IMR-90 (cell line): ENCODE data around the gene CNNM3. TPM values are rescaled to one million over a fixed set of nuclear protein-coding genes. Genes with fewer than 3 reads are reported as not detected.
A peak's percentile ranks its signal among the peaks of the same experiment; 100 is the strongest.

Experiments used
- ATAC-seq: fragments of 200-7000 bp; cut with Tn5 transposase; 2 replicates; pipeline ENCODE4 v1.9.1; 2020; ENCODE audit warnings: low read depth, mild to moderate bottlenecking, moderate library complexity
- BruUV-seq: library from RNA; stranded (reverse); fragments of 400-500 nt; replicated peaks from 2 replicates; lab custom pipeline; 2021; lab: Mats Ljungman, UMichigan
- CTCF ChIA-PET: fragments of 300-600 bp; formaldehyde crosslinking; extraction: SDS; loops from one replicate; lab custom pipeline; 2021; ENCODE audit warnings: antibody characterized with exemption; lab: Yijun Ruan, JAX
- POLR2A ChIA-PET: fragments of 300-600 bp; sonication (Branson Sonifier 250); formaldehyde crosslinking; loops from one replicate; lab custom pipeline; 2022; ENCODE audit warnings: antibody characterized with exemption; ENCODE audit not compliant: unreplicated experiment; lab: Charles Lee
- DNase-seq: peaks from one replicate; pipeline ENCODE4 v3.0.0; 2013
- H2AFZ ChIP-seq: replicated peaks from 2 replicates; pipeline ENCODE3; 2013; ENCODE audit warnings: low read length, mild to moderate bottlenecking; ENCODE audit not compliant: poor library complexity
- H2AK5ac ChIP-seq: 2 replicates; pipeline ENCODE4 v1.6.1; 2013; ENCODE audit warnings: low read depth, low read length, inconsistent platforms
- H2AK9ac ChIP-seq: replicated peaks from 2 replicates; pipeline ENCODE3; 2013; ENCODE audit warnings: mild to moderate bottlenecking, low read depth, low read length, moderate library complexity; ENCODE audit not compliant: poor library complexity
- H2BK120ac ChIP-seq: 2 replicates; pipeline ENCODE4 v1.6.1; 2013; ENCODE audit warnings: low read depth, low read length, inconsistent platforms
- H2BK15ac ChIP-seq: 3 replicates; pipeline ENCODE4 v1.6.1; 2013; ENCODE audit warnings: low read depth, low read length, inconsistent platforms
- H2BK20ac ChIP-seq: 2 replicates; pipeline ENCODE4 v1.6.1; 2013; ENCODE audit warnings: low read depth, mild to moderate bottlenecking, inconsistent platforms, low read length, moderate library complexity
- H2BK5ac ChIP-seq: 2 replicates; pipeline ENCODE4 v1.6.1; 2013; ENCODE audit warnings: mild to moderate bottlenecking, low read depth, low read length, inconsistent platforms; ENCODE audit not compliant: poor library complexity, severe bottlenecking
- H3K14ac ChIP-seq: replicated peaks from 2 replicates; pipeline ENCODE4 v1.6.1; 2013; ENCODE audit warnings: low read depth, low read length, inconsistent platforms
- H3K18ac ChIP-seq: 2 replicates; pipeline ENCODE4 v1.6.1; 2013; ENCODE audit warnings: low read depth, low read length, control low read depth
- H3K23ac ChIP-seq: 2 replicates; pipeline ENCODE4 v1.6.1; 2013; ENCODE audit warnings: low read depth, low read length, inconsistent platforms
- H3K27ac ChIP-seq: 2 replicates; pipeline ENCODE4 v1.5.1; 2013; ENCODE audit warnings: mild to moderate bottlenecking, control low read depth, low read length; ENCODE audit not compliant: insufficient read depth
- H3K27me3 ChIP-seq: 2 replicates; pipeline ENCODE4 v1.6.1; 2013; ENCODE audit warnings: low read length; ENCODE audit not compliant: control insufficient read depth, insufficient read depth
- H3K36me3 ChIP-seq: 2 replicates; pipeline ENCODE4 v1.6.1; 2013; ENCODE audit warnings: low read length, mixed read lengths; ENCODE audit not compliant: control insufficient read depth, insufficient read depth
- H3K4ac ChIP-seq: 2 replicates; pipeline ENCODE4 v1.6.1; 2013; ENCODE audit warnings: low read depth, low read length, inconsistent platforms
- H3K4me1 ChIP-seq: 2 replicates; pipeline ENCODE4 v1.6.1; 2013; ENCODE audit warnings: low read length, mixed read lengths; ENCODE audit not compliant: control insufficient read depth, insufficient read depth
- H3K4me2 ChIP-seq: 2 replicates; pipeline ENCODE4 v1.6.1; 2013; ENCODE audit warnings: low read depth, mild to moderate bottlenecking, control low read depth, low read length, moderate library complexity
- H3K4me3 ChIP-seq: 2 replicates; pipeline ENCODE4 v1.5.1; 2013; ENCODE audit warnings: low read depth, mild to moderate bottlenecking, control low read depth, low read length, moderate library complexity; ENCODE audit not compliant: insufficient read depth
- H3K56ac ChIP-seq: 2 replicates; pipeline ENCODE4 v1.6.1; 2013; ENCODE audit warnings: low read length, inconsistent platforms; ENCODE audit not compliant: insufficient read depth; ENCODE audit errors: extremely low read depth
- H3K79me1 ChIP-seq, 2 experiments: 2 replicates each; pipeline ENCODE4 v1.6.1; 2013; ENCODE audit warnings: low read length in 2 of 2, inconsistent platforms in 1 of 2, low read depth in 1 of 2
- H3K9ac ChIP-seq: 2 replicates; pipeline ENCODE4 v1.6.1; 2013; ENCODE audit warnings: low read depth, low read length, control low read depth
- H3K9me1 ChIP-seq: 2 replicates; pipeline ENCODE4 v1.6.1; 2013; ENCODE audit warnings: low read length, inconsistent platforms; ENCODE audit not compliant: insufficient read depth
- H3K9me3 ChIP-seq: 2 replicates; pipeline ENCODE4 v1.6.1; 2013; ENCODE audit warnings: low read length; ENCODE audit not compliant: control insufficient read depth, insufficient read depth
- H4K20me1 ChIP-seq: 2 replicates; pipeline ENCODE4 v1.6.1; 2013; ENCODE audit warnings: low read length, inconsistent platforms; ENCODE audit not compliant: insufficient read depth
- H4K5ac ChIP-seq: 2 replicates; pipeline ENCODE4 v1.6.1; 2013; ENCODE audit warnings: mild to moderate bottlenecking, low read depth, low read length, control low read depth
- H4K8ac ChIP-seq, 2 experiments: 2 replicates each; pipeline ENCODE4 v1.6.1; 2013; ENCODE audit warnings: low read depth in 2 of 2, low read length in 2 of 2, control low read depth in 1 of 2, inconsistent platforms in 1 of 2
- H4K91ac ChIP-seq: 2 replicates; pipeline ENCODE4 v1.6.1; 2013; ENCODE audit warnings: low read depth, low read length, inconsistent platforms; ENCODE audit not compliant: insufficient read depth
- BHLHE40 ChIP-seq: fragments of 150-350 bp; IDR thresholded peaks from 2 replicates; pipeline ENCODE4 v1.6.1; 2016; ENCODE audit warnings: mild to moderate bottlenecking, low read depth, low read length
- CEBPB ChIP-seq: IDR thresholded peaks from 2 replicates; pipeline ENCODE4 v1.6.1; 2012; ENCODE audit warnings: low read depth, low read length, improper control_type of control experiment
- CHD1 ChIP-seq: IDR thresholded peaks from 2 replicates; pipeline ENCODE4 v1.6.1; 2012; ENCODE audit warnings: low read depth, low read length, improper control_type of control experiment
- CTCF ChIP-seq: conservative IDR thresholded peaks from 2 replicates; pipeline ENCODE4 v1.5.1; 2012; ENCODE audit warnings: mild to moderate bottlenecking, low read depth, low read length, improper control_type of control experiment
- ELK1 ChIP-seq: fragments of 150-350 bp; IDR thresholded peaks from 2 replicates; pipeline ENCODE4 v1.6.1; 2016; ENCODE audit warnings: low read depth, mild to moderate bottlenecking, low read length, moderate library complexity, borderline replicate concordance
- FOS ChIP-seq: fragments of 150-350 bp; IDR thresholded peaks from 2 replicates; pipeline ENCODE4 v1.6.1; 2016; ENCODE audit warnings: low read depth, low read length
- MAFK ChIP-seq: IDR thresholded peaks from 2 replicates; pipeline ENCODE4 v1.6.1; 2012; ENCODE audit warnings: low read depth, low read length, improper control_type of control experiment
- MXI1 ChIP-seq: IDR thresholded peaks from 2 replicates; pipeline ENCODE4 v1.6.1; 2012; ENCODE audit warnings: low read depth, mild to moderate bottlenecking, low read length, moderate library complexity, borderline replicate concordance
- NFE2L2 ChIP-seq: fragments of 150-350 bp; IDR thresholded peaks from 2 replicates; pipeline ENCODE4 v1.6.1; 2016; ENCODE audit warnings: low read depth, mild to moderate bottlenecking, low read length
- POLR2A ChIP-seq: IDR thresholded peaks from 2 replicates; pipeline ENCODE4 v1.6.1; 2012; ENCODE audit warnings: mild to moderate bottlenecking, low read depth, low read length
- RAD21 ChIP-seq: IDR thresholded peaks from 2 replicates; pipeline ENCODE4 v1.6.1; 2012; ENCODE audit warnings: low read length, improper control_type of control experiment
- RCOR1 ChIP-seq: IDR thresholded peaks from 2 replicates; pipeline ENCODE4 v1.6.1; 2012; ENCODE audit warnings: mild to moderate bottlenecking, low read length, improper control_type of control experiment; ENCODE audit not compliant: insufficient replicate concordance
- RFX5 ChIP-seq: IDR thresholded peaks from 2 replicates; pipeline ENCODE4 v1.8.0; 2012; ENCODE audit warnings: low read depth, mild to moderate bottlenecking, low read length, moderate library complexity
- SMC3 ChIP-seq: fragments of 150-350 bp; IDR thresholded peaks from 2 replicates; pipeline ENCODE4 v1.6.1; 2016; ENCODE audit warnings: low read depth, mild to moderate bottlenecking, antibody characterized with exemption, low read length, moderate library complexity
- USF2 ChIP-seq: fragments of 150-350 bp; IDR thresholded peaks from 2 replicates; pipeline ENCODE4 v1.6.1; 2017; ENCODE audit warnings: mild to moderate bottlenecking, antibody characterized with exemption, low read length, low read depth
- WGBS, 2 experiments: methylation state at CpG; one replicate each; pipeline versions ENCODE4 v1.1.5 to v1.1.7; 2013; ENCODE audit warnings: missing lambda C conversion rate in 2 of 2; ENCODE audit not compliant: insufficient read length in 1 of 2; ENCODE audit errors: extremely low coverage in 2 of 2; 5-methylcytosine and 5-hydroxymethylcytosine counted together
- dilution Hi-C: fragments of 300-500 bp; cut with HindIII; formaldehyde crosslinking; loops from one replicate; pipeline ENCODE4 v1.14.3; 2018; ENCODE audit warnings: low sequenced_read_pairs; ENCODE audit not compliant: unreplicated experiment
- in situ Hi-C: fragments of 300-500 bp; cut with MboI; formaldehyde crosslinking; loops from 3 replicates; pipeline ENCODE4 v1.14.3; 2019; ENCODE audit warnings: low sequenced_read_pairs, inconsistent platforms, mixed read lengths
- intact Hi-C: fragments of 100-400 bp; cut with micrococcal nuclease; formaldehyde crosslinking; loops from 2 replicates; pipeline ENCODE4 v1.10.0; 2022
- polyA plus RNA-seq, 3 experiments: library from polyadenylated mRNA; depleted of rRNA; stranded (reverse); fragments of >200 nt; gene quantifications; 2 replicates each; pipeline ENCODE4 v1.2.3, GENCODE V29; 2012; ENCODE audit warnings: low replicate concordance in 1 of 3
- total RNA-seq: library from RNA; depleted of rRNA; stranded (reverse); fragments of >200 nt; gene quantifications from 2 replicates; pipeline ENCODE4 v1.2.3, GENCODE V29; 2012

CNNM3 gene
- total and polyA plus RNA-seq, 2 of the 4 experiments (the other 2 are of a cell fraction): 2.3 to 6.1 TPM

GRCh38 chr2:96870626-96871255 is 54.7 kb downstream of the CNNM3 start:
- Histone ChIP-seq H3K4me2 (peak overlapping the region; percentile 52), H3K27me3 (no peaks in the 10 kb centered on the region), H3K9me1 (no peaks in the 10 kb centered on the region; the same call in 1 of the 2 replicates), H3K79me1 (peaks cover 2 to 27% of the 10 kb centered on the region in 2 experiments), H3K27ac (no peak overlapping the region), H3K18ac (no peak overlapping the region; the same call in 1 of the 2 replicates), H2AK9ac (peak overlapping the region; percentile 89), H4K20me1 (peaks cover 23% of the 10 kb centered on the region), H3K4me3 (peak overlapping the region; percentile 87), H3K36me3 (peaks cover 15% of the 10 kb centered on the region), H3K14ac (0 out of 2 replicates have a peak overlapping the region, but pooled peaks have one; percentile 29), H3K56ac (no peak overlapping the region), H4K91ac (no peak overlapping the region; the same call in 1 of the 2 replicates), H4K5ac (0 out of 2 replicates have a peak overlapping the region, but pooled peaks have one; percentile 1), H2BK120ac (0 out of 2 replicates have a peak overlapping the region, but pooled peaks have one; percentile 46), H2AK5ac (peak overlapping the region; percentile 5; the same call in 1 of the 2 replicates), H3K23ac (no peak overlapping the region), H2BK20ac (no peak overlapping the region), H2AFZ (peak overlapping the region; percentile 92), H3K4ac (0 out of 2 replicates have a peak overlapping the region, but pooled peaks have one; percentile 37), H3K9me3 (no peaks in the 10 kb centered on the region), H4K8ac (peak overlapping the region in 1 of 2 experiments; percentile 74; a peak in 1 of 4 replicates), H2BK15ac (no peak overlapping the region), H2BK5ac (no peak overlapping the region), H3K9ac (peak overlapping the region; percentile 46; the same call in 1 of the 2 replicates), H3K4me1 (peaks cover 9% of the 10 kb centered on the region; the same call in 1 of the 2 replicates)
- POLR2A ChIA-PET: no interaction called here
- CTCF ChIA-PET: no interaction called here
- WGBS, 2 experiments: 59% methylated on average over 4 of the region's 13 CpGs; no CpG with 5 or more reads in 1 of the 2 experiments
- no TSS peak for BruUV-seq
- ATAC-seq: no peak
- in situ Hi-C loops (loop anchor here (25.0 kb wide), 1 partner anchor 242 kb away; the partner anchor contains the start of gene ANKRD36), dilution Hi-C loops (no loop called here), intact Hi-C loops (no loop called here)
- DNase-seq: no peak
- TF ChIP-seq RAD21 (no peak), ELK1 (no peak), CEBPB (no peak), NFE2L2 (no peak), MAFK (no peak), CTCF (no peak), RCOR1 (no peak), MXI1 (no peak), SMC3 (no peak), FOS (no peak), POLR2A (no peak), USF2 (no peak), RFX5 (no peak), BHLHE40 (no peak), CHD1 (no peak)
